Cardiac septum (tissue), 1 donor: ENCODE measurements around the gene KPNA1. TPM values are rescaled to one million over a fixed set of nuclear protein-coding genes. Genes with fewer than 3 reads are reported as not detected.
"Not testable (repeated sequence)": the region's sequence is repeated elsewhere in the genome, so short reads cannot be mapped to it uniquely, and the experiment has no call there.

ENCODE experiments used
- DNase-seq: peaks from one replicate; pipeline ENCODE4 v3.0.0-alpha.2; 2020; ENCODE audit warnings: low spot score
- intact Hi-C: fragments of 100-400 bp; cut with DNase I; formaldehyde crosslinking; loops from one replicate; pipeline ENCODE4 v1.14.0; 2022
- total RNA-seq: library from RNA; stranded (reverse); fragmentation: NEBNext Ultra II Directional; extraction: Animal tissue kit (Norgen Biotek cat#: 25700); gene quantifications from one replicate; pipeline ENCODE4 v1.2.1, GENCODE V29; 2021
- donor health status: DM: no; HTN: no; CAD: no.

Gene KPNA1
- total RNA-seq, 1 donor from 2014 or later, result 94.7 TPM

DNA sequence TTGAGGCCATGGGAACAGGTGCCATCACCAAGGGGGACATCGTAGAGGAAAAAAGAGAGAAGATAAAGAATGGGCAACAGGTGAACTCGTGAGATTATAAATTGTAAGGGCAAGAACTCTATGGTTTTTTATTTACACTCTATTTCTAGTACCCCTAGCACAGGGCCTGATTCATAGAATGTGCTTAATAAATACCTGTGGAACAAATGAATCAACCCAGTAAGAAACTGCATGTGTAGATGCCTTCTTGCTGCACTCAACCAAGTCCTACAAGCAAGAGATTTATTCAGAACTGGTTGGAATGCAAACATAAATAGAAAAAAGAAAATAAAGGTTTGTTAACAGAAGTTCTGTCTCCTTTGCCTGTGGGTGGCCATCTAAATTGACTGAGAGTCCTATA is 18.7 kb upstream of the KPNA1 start:
- intact Hi-C loops, result no loop called here
- no peak for DNase-seq

DNA sequence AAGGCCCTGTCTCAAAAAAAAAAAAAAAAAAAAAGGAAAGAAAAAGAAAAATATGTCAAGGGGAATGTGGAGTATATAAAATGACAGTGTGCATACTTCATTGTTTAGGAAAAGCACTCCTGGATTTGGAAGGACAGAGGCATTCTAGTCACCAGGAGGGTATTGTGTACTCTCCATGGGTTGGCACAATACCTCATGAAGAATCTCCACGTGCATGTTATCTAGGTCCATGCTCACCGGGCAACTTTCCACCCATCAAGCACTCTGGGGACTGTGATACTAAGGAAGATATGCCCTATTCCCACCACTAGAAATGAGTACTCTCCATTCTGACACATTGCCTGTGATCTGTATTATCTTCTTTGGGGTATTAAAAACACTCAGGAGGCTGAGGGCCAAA is 15.4 kb upstream of the KPNA1 start:
- intact Hi-C loops, result no loop called here
- no peak for DNase-seq

DNA sequence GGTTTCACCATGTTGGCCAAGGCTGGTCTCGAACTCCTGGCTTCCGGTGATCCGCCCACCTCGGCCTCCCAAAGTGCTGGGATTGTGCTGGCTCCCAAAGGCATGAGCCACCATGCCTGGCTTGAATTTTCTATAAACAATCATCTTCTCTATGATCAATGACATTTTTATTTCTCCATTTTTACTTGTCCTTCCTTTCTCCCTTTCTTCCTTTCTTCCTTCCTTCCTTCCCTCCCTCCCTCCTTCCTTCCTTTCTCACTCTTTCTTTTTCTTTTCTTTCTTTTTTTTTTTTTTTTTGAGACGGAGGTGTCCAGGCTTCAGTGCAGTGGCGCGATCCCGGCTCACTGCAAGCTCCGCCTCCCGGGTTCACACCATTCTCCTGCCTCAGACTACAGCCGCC is 8.6 kb upstream of the KPNA1 start:
- no peak for DNase-seq
- intact Hi-C loops, result no loop called here

- intact Hi-C loops, result no loop called here
- no peak for DNase-seq
Measured at GRCh38 chr3:122520861-122521260, 6.1 kb upstream of the KPNA1 start.

DNA sequence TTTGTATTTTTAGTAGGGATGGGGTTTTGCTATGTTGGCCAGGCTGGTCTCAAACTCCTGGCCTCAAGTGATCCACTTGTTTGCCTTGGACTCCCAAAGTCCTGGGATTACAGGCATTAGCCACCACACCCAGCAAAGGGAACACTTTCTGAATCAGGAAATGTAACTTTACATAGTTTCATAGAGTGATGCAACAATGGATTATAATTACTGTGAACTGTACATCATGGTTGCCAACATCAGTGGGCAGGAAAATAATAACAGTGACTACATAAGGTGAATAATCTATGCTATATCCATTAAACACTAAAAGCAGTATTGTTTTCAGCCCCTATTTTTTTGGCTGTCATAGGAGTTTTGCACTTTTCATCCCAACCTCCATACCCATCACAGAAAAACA is 5.0 kb upstream of the KPNA1 start:
- no peak for DNase-seq
- intact Hi-C loops, result no loop called here

- DNase-seq, result no peak
- intact Hi-C loops, result no loop called here
Measured at GRCh38 chr3:122516846-122517360, 2.2 kb upstream of the KPNA1 start.

DNA sequence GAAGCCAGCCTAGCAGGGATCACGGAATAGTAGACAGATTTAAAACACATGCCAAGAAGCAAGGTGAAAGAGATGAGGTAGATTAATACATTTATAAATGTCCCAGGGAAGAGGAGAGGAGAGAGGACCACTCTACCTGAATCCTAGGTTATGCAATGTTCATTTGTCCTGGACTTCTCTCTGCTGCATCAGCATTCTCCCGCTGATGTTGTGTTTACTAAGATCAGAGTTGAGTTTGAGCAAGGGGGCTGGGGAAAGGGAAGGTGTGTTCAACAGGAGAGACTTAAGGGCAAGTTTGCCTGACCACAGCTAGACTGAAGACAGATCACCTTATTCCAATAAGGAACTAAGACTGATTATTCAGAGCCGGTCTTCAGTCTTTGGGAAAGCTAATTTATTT is 1.1 kb upstream of the KPNA1 start:
- intact Hi-C loops, result loop anchor here (2.0 kb wide), 2 partner anchors 49 to 99 kb away; partner anchors contain the start of genes DTX3L, PARP9 and WDR5B

DNA sequence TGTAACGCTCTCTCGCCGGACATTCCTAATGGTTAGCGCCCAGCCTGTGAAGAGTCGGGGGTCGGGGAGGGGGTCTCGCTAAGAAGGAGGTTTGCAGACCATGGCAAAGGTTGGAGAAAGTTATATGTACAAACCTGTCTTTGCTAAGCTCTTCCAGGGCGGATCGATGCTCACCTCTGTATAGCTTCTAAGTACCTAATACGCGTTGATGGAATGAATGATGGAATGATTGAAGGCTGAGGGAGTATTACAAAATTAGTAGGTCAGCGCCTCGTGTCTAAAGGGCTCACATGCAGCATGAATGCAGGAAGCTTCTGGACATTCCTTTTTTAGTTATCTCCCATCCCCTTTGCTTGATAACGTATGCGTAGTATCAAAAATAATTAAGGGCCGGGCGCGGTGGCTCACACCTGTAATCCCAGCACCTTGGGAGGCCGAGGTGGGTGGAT is 305 bp upstream of the KPNA1 start:
- intact Hi-C loops, result loop anchor here (2.0 kb wide), 2 partner anchors 50 to 98 kb away; partner anchors contain the start of genes DTX3L, PARP9 and WDR5B

More for the DNA sequence above, 1.1 kb upstream of the KPNA1 start:
- no peak for DNase-seq

GRCh38 chr3:122513386-122514122 is 1.2 kb downstream of the KPNA1 start:
- intact Hi-C loops, result loop anchor here (2.0 kb wide), 2 partner anchors 51 to 97 kb away; partner anchors contain the start of genes DTX3L, PARP9 and WDR5B
- DNase-seq, result no peak

More for the DNA sequence above, 305 bp upstream of the KPNA1 start:
- no peak for DNase-seq

- intact Hi-C loops, result no loop called here
- DNase-seq, result no peak
Measured at GRCh38 chr3:122512284-122512683, 2.5 kb downstream of the KPNA1 start.

DNA sequence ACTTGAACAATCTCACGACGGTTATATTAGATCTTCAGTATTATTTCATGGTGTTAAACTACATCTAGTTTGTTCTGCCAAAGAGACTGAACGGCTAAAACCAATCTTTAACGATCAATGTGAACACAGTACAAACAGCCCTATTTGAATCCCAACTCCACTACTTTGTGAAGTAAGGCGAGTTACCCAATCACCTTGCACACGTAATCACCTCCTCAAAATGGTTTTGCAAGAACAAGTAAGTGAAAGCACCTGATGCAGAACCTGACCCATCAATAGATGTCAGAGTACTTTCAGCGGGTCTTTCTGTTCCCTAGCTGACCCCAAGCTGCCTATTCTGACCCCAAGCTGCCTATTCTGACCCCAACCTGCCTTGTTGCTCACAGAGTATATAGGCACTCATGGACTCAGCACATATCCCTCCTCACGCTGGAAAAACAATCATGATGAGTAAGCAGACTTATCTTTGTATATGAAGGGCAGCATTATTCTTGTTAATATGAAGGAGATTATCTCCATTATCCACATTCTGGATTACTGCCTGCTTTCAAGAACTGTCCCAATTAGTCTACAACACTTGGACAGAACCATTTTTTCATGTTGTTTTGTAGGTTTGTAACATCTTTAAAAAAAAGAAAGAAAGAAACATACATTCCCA is 3.7 kb downstream of the KPNA1 start:
- no peak for DNase-seq
- intact Hi-C loops, result no loop called here

- DNase-seq, intact Hi-C loops: not testable (repeated sequence)
Measured at GRCh38 chr3:122508944-122509343, 5.8 kb downstream of the KPNA1 start.

- intact Hi-C loops, result no loop called here
- DNase-seq, result no peak
Measured at GRCh38 chr3:122508135-122508914, 6.4 kb downstream of the KPNA1 start.

GRCh38 chr3:122506450-122506849 is 8.3 kb downstream of the KPNA1 start:
- DNase-seq, result no peak
- intact Hi-C loops, result no loop called here

- intact Hi-C loops, result no loop called here
- DNase-seq, result no peak
Measured at GRCh38 chr3:122505676-122506075, 9.1 kb downstream of the KPNA1 start.

DNA sequence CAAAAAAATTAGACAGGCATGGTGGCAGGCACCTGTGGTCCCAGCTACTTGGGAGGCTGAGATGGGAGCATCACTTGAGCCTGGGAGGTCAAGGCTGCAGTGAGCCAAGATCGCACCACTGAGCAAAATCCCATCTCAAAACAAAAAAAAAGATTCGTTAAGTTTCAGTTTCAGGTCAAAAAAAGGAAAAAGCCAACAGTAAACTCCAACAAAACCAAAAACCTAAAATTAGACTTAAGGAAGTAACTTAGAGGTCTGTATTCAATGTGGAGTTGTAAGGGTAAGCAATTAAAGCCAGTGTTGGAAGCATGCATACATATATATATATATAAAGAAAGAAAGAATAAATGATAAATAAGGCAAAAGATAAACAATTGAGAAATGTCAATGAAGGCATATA is 11.8 kb downstream of the KPNA1 start:
- intact Hi-C loops, result no loop called here
- no peak for DNase-seq

GRCh38 chr3:122502139-122502538 is 12.6 kb downstream of the KPNA1 start:
- intact Hi-C loops, result no loop called here
- DNase-seq, result no peak

DNA sequence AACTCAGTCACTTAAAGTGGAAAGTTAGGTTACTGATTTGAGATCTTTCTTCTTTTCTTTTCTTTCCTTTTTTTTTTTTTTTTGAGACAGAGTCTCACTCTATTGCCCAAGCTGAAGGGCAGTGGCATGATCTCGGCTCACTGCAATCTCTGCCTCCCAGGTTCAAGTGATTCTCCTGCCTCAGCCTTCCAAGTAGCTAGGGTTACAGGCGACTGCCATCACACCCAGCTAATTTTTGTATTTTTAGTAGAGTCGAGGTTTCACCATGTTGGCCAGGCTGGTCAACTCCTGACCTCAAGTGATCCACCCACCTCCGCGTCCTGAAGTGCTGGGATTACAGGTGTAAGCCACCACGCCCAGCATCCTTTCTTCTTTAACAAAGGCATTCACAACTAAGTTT is 13.8 kb downstream of the KPNA1 start:
- intact Hi-C loops, DNase-seq: not testable (repeated sequence)

- intact Hi-C loops, result no loop called here
- DNase-seq, result no peak
Measured at GRCh38 chr3:122498152-122498551, 16.6 kb downstream of the KPNA1 start.

GRCh38 chr3:122497425-122497824 is 17.3 kb downstream of the KPNA1 start:
- no peak for DNase-seq
- intact Hi-C loops, result no loop called here
